Tibial nerve (tissue), 4 donors: ENCODE measurements around the gene WIZ.

Experiments
- EP300 ChIP-seq, 2 donors: sonication (generic); formaldehyde crosslinking; IDR thresholded peaks; one replicate each; pipeline ENCODE4 v1.6.1; 2017; ENCODE audit warnings: antibody characterized with exemption in 2 of 2, mild to moderate bottlenecking in 1 of 2
- POLR2A ChIP-seq, 2 donors: fragments of 450-650 bp; IDR thresholded peaks; one replicate each; pipeline ENCODE4 v1.6.1; 2017; ENCODE audit warnings: antibody characterized with exemption in 2 of 2, mild to moderate bottlenecking in 2 of 2, moderate library complexity in 2 of 2
- TF ChIP-seq, protein P1 (sequence below), 5 experiments: fragments of 200-600 bp in 3 of 5; fragments of 450-650 bp in 2 of 5; sonication (generic) in 3 of 5; IDR thresholded peaks; one replicate each; pipeline ENCODE4 v1.5.1; 2016 to 2019; ENCODE audit warnings: antibody characterized with exemption in 5 of 5, mild to moderate bottlenecking in 3 of 5, moderate library complexity in 2 of 5

DNA sequence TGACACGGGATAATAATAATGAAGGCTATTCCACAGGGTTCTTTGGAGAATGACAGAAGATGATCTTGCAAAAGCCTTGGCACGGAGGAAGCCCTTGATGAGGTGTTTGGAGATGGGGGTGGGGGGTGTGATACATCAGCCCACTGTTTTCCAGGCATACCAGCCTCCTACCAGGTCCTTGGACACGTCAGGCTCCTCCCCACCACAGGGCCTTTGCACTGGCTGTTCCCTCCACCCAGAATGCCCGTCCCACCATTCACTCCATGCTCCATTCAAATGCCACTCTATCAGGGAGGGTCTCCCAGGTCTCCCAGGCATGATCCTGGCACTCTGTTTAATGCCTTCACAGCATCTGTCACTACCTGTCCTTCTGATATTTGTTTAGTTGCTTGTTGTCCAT is 2.7 kb downstream of the WIZ start:
- TF ChIP-seq, protein P1, sequence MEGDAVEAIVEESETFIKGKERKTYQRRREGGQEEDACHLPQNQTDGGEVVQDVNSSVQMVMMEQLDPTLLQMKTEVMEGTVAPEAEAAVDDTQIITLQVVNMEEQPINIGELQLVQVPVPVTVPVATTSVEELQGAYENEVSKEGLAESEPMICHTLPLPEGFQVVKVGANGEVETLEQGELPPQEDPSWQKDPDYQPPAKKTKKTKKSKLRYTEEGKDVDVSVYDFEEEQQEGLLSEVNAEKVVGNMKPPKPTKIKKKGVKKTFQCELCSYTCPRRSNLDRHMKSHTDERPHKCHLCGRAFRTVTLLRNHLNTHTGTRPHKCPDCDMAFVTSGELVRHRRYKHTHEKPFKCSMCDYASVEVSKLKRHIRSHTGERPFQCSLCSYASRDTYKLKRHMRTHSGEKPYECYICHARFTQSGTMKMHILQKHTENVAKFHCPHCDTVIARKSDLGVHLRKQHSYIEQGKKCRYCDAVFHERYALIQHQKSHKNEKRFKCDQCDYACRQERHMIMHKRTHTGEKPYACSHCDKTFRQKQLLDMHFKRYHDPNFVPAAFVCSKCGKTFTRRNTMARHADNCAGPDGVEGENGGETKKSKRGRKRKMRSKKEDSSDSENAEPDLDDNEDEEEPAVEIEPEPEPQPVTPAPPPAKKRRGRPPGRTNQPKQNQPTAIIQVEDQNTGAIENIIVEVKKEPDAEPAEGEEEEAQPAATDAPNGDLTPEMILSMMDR (IDR thresholded peaks at IDR 0.05), result no peak
- TF ChIP-seq EP300 (IDR thresholded peaks at IDR 0.05), result no peak
- no peak for TF ChIP-seq POLR2A (IDR thresholded peaks at IDR 0.05)
